KBM-7 (cell line): Measurements from ENCODE around the gene TRMT1.

ENCODE experiments used
- DNase-seq: peaks from one replicate; pipeline ENCODE4 v3.0.0-alpha.2; 2015
- in situ Hi-C: fragments of 300-500 bp; cut with MboI; formaldehyde crosslinking; loops from 2 replicates; pipeline ENCODE4 v1.14.3; 2020; ENCODE audit warnings: low sequenced_read_pairs, low pct_unique_long_range_greater_than_20kb, mixed read lengths

Gene TRMT1

GRCh38 chr19:13129384-13129783, 12.8 kb upstream of the TRMT1 start:
- in situ Hi-C loops: no loop called here

DNA sequence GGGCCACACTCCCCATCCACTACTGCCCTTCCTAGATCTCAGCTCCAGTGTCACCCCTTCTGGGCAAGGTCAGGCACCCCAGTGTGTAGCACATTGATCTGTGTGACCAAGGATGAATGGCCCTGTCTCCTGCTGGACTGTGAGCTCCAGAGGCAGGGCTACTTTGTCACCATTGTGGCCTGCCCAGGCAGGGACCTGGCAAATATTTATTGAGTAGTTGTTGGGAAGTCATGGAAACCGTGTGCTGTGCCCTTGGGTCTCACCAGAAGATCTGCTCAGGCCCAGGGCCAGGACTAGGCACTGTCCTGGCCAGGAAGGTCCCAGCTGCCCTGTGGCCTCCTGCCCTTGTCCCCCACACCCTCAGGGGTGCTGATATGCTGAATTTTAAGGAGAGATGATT, 12.0 kb upstream of the TRMT1 start:
- no peak for DNase-seq
- in situ Hi-C loops: no loop called here

More at GRCh38 chr19:13129384-13129783, 12.8 kb upstream of the TRMT1 start:
- no peak for DNase-seq

DNA sequence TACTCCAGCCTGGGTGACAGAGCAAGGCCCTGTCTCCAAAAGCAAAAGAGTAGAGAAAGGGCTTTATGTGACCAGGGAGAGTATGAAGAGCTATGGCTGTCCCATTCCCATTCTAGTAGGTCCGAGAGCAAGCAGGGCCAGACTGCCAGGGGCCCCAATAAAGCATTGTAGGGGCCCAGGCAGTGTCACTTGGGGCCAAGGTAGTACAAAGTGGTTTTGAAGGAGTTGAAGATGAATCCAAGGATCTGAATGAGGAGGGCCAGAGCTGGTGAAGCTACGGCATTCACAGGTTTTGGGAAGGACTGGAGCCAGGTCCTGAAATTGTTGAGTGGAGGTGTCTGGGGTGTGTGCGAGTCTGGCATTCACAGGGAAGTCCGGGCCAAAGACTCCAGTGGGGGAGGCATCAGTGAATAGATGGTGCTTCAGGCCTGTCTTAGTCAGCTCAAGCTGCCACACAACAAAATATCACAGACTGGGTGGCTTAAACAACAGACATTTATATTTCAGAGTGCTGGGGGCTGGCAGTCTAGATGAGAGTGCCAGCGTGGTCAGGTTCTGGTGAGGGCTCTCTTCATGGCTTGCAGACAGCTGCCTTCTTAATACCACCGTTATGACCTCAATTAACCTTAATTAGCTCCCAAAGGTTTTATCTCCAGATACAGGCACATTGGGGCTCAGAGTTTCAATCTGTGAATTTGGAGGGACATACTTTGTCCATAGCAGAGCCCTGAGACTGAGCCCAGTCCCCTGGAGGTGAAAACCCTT, 11.5 kb upstream of the TRMT1 start:
- in situ Hi-C loops: no loop called here
- no peak for DNase-seq

DNA sequence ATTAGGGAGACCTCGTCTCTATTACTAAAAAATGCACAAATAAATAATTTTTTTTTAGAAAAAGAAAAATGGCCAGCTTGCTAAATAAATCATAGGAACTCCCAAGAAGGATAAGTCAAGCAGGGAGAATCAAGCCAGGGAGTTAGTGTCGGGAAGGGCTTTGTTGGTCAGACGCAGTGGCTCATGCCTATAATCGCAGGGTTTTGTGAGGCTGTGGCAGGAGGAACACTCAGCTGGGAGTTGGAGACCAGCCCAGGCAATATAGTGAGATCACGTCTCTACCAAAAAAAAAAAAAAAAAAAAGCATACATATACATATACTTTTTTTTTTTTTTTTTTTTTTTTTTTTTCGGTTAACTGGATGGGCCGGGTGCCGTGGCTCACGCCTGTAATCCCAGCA, 10.5 kb upstream of the TRMT1 start:
- DNase-seq: no peak
- in situ Hi-C loops: no loop called here

GRCh38 chr19:13122980-13123957, 6.7 kb upstream of the TRMT1 start:
- in situ Hi-C loops: no loop called here
- no peak for DNase-seq

GRCh38 chr19:13122275-13122878, 5.8 kb upstream of the TRMT1 start:
- in situ Hi-C loops: no loop called here
- no peak for DNase-seq

DNA sequence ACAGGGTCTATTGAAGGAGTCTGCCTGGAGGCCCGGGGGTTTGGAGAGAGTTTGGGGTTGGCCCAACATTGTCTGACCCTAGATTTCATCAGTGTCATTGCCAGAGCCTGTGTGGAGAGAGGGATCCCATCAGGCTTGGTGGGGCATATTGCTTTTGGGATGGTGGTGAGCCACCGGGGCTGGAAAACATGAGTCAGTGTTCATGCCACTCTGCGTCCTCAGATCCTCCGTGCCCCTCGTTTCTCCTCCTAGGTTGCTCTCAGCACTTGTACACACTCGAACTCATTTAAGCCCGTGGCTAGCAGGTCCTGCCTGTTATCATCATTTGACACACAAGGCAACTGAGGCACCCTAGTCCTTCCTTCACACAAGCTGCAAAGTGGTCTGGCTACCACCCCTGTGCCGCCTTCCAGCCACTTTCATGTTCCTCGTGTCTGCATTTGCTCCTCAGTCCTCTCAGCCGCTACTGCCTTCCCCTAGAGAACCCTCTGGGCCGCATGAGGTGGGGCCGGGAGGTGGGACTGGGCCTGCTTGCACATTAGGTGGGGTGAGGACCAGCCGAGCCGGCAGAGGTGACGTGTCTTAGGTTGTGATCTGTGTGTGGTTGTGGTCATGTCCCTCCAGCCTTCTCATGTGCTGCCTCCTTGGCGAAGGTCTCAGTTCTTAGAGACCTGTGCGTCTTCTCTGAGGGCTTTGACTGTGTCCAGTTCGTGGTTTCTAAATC, 5.2 kb upstream of the TRMT1 start:
- in situ Hi-C loops: no loop called here
- DNase-seq: no peak

GRCh38 chr19:13120817-13121216, 4.3 kb upstream of the TRMT1 start:
- in situ Hi-C loops: no loop called here

DNA sequence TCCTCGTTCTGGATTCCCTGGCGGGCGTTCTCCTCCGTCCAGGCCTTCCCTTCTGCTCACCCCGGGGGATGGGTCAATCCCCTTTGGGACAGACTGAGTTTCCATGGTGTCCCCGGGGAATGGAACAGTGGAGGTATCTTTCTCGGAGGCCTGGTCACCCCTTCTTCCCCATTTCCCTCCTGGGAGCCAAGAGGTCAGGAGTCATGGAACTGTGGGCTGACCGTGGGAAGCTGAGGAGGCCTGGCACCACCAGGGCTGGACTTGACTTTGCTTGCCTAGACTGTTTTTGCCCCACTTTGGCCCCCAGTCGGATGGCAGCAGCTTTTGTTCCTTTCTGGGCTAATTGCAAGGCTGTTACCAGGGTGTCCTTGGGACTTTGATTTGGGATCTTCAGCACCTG, 3.5 kb upstream of the TRMT1 start:
- DNase-seq: no peak
- in situ Hi-C loops: no loop called here

More at GRCh38 chr19:13120817-13121216, 4.3 kb upstream of the TRMT1 start:
- DNase-seq: no peak

DNA sequence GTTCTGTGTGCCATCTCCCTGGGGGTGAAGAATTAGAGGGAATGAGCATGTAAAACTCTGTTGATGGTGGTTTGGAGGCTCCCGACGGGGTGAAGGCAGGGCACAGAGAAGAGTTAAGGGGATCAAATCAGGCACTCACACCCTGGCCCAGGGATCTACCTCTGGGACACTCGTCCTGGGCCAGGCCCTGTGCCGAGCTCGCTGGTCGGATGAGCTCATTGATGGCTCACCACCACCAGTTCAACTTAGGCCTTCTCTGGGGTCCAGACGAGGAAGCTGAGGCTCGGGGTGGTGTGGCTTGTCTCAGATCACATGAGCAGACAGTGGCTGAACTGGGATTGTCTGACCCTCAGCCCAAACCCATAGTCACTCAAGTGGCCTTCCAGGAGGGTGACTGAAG, 3.1 kb upstream of the TRMT1 start:
- in situ Hi-C loops: no loop called here
- DNase-seq: no peak

DNA sequence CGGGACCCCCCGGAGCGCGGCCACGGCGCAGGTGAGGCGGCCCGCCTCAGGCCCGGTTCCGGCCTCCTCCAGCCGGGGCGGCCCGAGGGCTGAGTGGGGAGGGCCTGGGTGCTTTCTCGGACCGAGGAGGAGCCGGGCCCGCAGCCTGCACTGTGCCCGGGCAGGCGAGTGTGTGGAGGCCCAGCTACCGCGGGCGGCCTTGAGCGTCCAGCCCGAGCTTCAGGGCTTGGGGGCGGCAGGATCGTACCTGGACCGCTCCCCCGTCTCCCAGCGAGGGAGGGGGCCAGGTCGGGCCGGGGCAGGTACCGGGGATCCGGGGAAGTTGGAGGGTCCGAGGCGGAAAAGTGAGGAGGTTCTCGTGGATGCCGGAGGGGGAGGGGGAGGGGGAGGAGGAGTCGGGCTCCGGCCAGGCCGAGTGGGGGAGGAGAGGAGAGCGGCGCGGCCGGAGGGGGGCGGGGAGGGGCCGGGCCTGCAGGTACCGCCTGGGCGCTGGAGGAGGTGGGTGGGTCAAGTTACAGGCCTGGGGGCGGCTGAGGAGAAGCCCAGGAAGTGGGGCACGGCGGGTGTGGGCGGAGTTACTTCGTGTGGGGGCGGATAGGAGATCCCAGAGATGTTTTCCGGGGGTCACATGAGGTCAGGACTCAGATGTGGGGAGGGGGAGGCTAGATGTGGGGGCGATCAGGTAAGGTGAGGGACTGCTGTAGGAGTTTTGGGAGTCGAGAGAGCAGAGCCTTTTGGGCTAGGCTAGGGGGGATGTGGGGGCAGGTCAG, 2.1 kb upstream of the TRMT1 start:
- peak; percentile 34 for DNase-seq
- in situ Hi-C loops: no loop called here

GRCh38 chr19:13117772-13118423, 1.4 kb upstream of the TRMT1 start, which contains the start of gene NACC1:
NACC1 (plus strand) TSS chr19:13118264; CDS start chr19:13135208, 16,944 bp downstream.
- peak; percentile 89 for DNase-seq
- in situ Hi-C loops: no loop called here

DNA sequence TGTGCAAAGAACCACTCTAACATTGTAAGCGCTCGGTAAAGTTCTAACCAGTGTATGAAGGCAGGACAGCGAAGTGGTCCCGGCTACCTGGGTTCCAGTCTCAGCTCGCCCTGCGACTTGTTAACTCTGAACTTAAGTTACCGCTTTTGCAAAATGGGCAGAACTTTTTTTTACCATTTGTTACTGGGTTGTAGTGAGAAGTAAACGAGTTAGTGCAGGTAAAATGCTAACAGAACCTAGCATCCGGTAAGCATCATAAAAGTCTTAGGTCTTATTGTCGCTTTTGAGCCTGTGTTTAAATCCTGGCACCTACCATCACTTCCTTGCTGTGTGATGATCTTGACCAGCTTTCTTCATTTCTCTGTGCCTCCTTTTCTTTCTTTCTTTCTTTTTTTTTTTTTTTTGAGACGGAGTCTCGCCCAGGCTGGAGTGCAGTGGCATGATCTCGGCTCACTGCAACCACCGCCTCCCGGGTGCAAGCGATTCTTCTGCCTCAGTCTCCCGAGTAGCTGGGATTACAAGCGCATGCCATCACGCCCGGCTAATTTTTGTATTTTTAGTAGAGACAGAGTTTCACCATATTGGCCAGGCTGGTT, 734 bp upstream of the TRMT1 start:
- in situ Hi-C loops: no loop called here
- DNase-seq: no peak

DNA sequence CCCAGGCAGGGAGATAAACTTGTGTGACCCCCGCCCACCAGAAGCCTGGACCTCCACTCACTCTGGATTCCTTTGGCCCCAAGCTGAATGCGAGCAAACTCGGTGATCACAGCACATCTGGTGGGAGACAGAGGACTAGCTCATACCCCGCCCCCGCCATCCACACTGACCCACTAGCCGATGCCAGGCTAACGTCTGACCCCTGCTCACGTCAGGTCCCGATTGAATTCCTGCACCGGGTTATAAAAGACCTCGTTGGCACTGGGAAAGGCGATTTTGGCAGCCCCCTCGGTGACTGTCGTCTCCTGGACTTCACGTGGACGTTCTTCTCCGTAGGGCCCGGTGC, 631 bp downstream of the TRMT1 start:
- in situ Hi-C loops: no loop called here
- no peak for DNase-seq

DNA sequence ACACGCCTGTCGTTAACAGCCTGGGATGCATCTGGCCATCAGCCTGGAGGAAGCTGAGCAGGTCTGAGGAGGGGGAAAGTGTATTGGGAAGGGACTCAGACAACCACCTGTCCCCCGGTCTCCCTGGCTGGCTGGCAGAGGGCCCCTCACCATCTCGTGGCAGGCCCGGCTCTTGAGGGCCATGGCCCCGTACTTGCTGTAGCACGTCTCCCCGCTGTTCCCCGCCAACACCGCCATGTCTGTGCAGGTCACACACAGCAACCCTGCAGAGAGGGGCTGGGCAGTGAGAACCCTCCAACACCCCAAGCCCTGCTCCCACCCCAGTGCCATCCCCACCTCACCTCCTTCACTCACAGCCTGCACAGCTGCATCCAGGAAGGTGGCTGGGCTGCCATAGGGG, 4.0 kb downstream of the TRMT1 start:
- in situ Hi-C loops: no loop called here

DNA sequence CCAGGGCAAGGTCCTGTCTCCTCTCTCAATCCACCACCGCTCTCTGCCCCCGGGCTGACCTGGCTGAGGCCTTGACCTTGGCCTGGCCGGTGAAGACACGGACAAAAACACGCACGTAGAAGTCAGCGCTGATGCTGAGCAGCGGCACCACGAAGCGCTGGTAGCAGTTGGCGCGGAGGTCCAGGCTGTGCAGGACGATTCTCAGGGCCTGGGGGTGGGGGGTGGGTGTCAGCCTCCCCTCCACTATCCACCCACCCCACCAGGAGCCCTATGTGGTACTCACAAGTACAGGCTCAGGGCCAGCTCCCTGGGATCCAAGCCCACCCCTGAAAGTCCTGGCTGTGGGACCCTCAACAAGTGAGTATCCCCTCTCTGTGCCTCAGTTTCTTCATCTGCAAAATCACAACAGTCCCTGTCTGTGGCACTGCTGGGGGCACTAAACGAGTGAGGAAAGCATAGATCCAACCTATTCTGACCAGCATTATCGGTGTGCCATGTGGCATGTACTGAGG, 6.4 kb downstream of the TRMT1 start:
- in situ Hi-C loops: no loop called here
- DNase-seq: no peak

More for the DNA sequence above, 4.0 kb downstream of the TRMT1 start:
- DNase-seq: no peak

GRCh38 chr19:13109361-13110098, 7.0 kb downstream of the TRMT1 start:
- in situ Hi-C loops: no loop called here
- no peak for DNase-seq
